ENCODE data around the gene OR10A3. TPM values are rescaled to one million over a fixed set of nuclear protein-coding genes. Genes with fewer than 3 reads are reported as not detected.

The OR10A3 gene
- total RNA-seq, 4 donors from 2014 or later: not detected

DNA sequence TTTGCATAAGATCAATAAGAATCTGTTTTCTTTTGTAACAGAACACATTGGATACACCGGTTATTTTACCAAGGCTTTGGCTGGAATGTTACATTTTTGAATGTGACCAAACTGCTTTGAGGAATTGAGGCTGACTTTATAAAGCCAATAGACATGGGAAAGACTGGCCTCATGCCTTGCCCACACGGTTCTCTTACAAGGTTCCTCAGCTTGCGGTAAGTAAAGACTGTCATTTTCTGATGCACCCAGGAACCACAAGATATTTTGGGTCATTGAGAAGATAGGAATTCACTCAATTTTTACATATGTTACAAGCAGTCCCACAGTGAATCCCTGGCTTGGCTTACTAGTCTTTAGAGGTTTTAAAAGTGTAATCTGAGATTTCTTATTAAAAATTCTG is 34.4 kb downstream of the OR10A3 start:
- Histone ChIP-seq H3K36me3 (no peaks in the 10 kb centered on the region), H3K4me1 (no peaks in the 10 kb centered on the region), H3K9me3 (no peaks in the 10 kb centered on the region), H3K4me3 (replicated peaks in 1 of 3) (no peak overlapping the region), H3K27me3 (no peaks in the 10 kb centered on the region), H3K27ac (no peak overlapping the region)
- 41 to 50% methylated on average over 3 of the region's 3 CpGs for WGBS, 2 donors
- intact Hi-C loops (cut with DNase I): no loop called here
- DNase-seq: no peak
- no peak for TF ChIP-seq POLR2A (IDR thresholded peaks at IDR 0.05)
- TF ChIP-seq CTCF (IDR thresholded peaks at IDR 0.05): no peak

DNA sequence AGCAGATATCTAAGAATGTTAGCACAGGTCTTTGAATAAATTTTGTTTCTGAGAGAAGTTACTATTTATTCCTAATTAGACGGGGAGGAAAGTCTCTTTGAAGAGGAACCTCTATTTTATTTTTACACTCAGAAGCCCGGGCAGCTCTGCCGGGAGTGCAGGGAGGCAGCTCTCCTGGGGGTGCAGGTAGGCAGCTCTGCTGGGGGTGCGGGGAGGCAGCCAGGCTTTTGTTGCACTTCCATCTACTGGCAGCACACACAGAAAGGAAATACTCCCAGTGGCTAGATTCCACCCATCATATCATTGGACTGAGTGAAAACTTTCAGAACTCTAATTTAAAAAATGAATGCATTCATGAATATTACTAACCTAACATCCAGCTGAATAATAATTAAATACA is 35.0 kb downstream of the OR10A3 start:
- no peak for DNase-seq
- no peak for TF ChIP-seq POLR2A (IDR thresholded peaks at IDR 0.05)
- TF ChIP-seq CTCF (IDR thresholded peaks at IDR 0.05): no peak
- no peak overlapping the region for H3K4me3 ChIP-seq (replicated peaks in 1 of 3)
- H3K4me1 ChIP-seq: no peaks in the 10 kb centered on the region
- H3K27ac ChIP-seq: no peak overlapping the region
- H3K27me3 ChIP-seq: no peaks in the 10 kb centered on the region
- WGBS, 2 donors: 32 to 37% methylated on average over 4 of the region's 4 CpGs
- H3K9me3 ChIP-seq: no peaks in the 10 kb centered on the region
- intact Hi-C loops (cut with DNase I): no loop called here
- no peaks in the 10 kb centered on the region for H3K36me3 ChIP-seq

- Histone ChIP-seq H3K27me3 (no peaks in the 10 kb centered on the region), H3K4me1 (no peaks in the 10 kb centered on the region), H3K36me3 (no peaks in the 10 kb centered on the region), H3K9me3 (no peaks in the 10 kb centered on the region), H3K27ac (no peak overlapping the region), H3K4me3 (replicated peaks in 1 of 3) (no peak overlapping the region)
- TF ChIP-seq POLR2A (IDR thresholded peaks at IDR 0.05): no peak
- no peak for TF ChIP-seq CTCF (IDR thresholded peaks at IDR 0.05)
- intact Hi-C loops (cut with DNase I): no loop called here
- DNase-seq: no peak
- 38 to 47% methylated on average over 3 of the region's 3 CpGs for WGBS, 2 donors
Measured at GRCh38 chr11:7905961-7906429, 35.5 kb downstream of the OR10A3 start.

DNA sequence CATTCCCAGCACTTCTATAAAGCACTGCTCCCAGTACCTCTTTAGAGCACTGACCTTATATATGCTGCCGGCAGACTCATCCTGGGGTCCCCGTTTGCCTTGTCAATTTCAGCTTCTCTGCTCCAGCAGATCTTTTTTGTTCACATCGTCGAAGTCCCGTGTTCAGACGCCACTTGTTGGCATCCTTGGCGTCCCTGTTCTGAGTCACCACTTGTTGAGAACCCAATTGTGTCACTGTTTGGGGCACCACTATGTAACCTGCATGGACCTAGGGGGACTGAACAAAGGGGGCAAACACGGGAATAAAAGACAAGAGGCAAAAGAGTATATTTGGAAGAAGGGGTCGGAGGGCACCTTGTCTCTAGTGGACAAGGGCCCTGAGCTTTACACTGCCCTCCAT is 36.0 kb downstream of the OR10A3 start:
- Histone ChIP-seq H3K36me3 (no peaks in the 10 kb centered on the region), H3K27me3 (no peaks in the 10 kb centered on the region), H3K9me3 (no peaks in the 10 kb centered on the region), H3K4me3 (replicated peaks in 1 of 3) (no peak overlapping the region), H3K27ac (no peak overlapping the region), H3K4me1 (no peaks in the 10 kb centered on the region)
- TF ChIP-seq POLR2A (IDR thresholded peaks at IDR 0.05): no peak
- TF ChIP-seq CTCF (IDR thresholded peaks at IDR 0.05): no peak
- intact Hi-C loops (cut with DNase I): no loop called here
- WGBS, 2 donors: 78 to 88% methylated on average over 9 of the region's 9 CpGs
- no peak for DNase-seq

DNA sequence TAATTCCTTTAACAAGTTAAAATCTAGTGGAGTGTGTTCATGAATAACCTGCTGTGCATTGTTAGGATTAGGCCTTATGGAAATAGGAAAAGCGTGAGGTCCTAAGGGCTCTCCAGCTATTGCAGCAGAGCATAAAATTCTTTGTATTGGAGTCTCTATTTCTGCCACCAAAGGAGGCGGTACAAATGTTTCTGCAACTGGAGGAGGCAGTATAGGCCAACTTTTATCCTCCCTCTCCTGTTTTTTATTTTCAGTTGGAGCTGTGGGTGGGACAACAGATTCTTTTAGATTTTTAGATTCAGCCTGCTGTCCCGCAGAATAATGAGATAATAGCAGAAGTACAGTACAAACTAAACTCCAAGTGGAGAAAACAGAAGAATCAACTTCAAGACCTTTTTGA is 36.6 kb downstream of the OR10A3 start:
- no peaks in the 10 kb centered on the region for H3K27me3 ChIP-seq
- TF ChIP-seq CTCF (IDR thresholded peaks at IDR 0.05) (no peak), POLR2A (IDR thresholded peaks at IDR 0.05) (no peak)
- 58 to 60% methylated on average over 3 of the region's 3 CpGs for WGBS, 2 donors
- no peaks in the 10 kb centered on the region for H3K9me3 ChIP-seq
- no peak overlapping the region for H3K4me3 ChIP-seq (replicated peaks in 1 of 3)
- H3K4me1 ChIP-seq: no peaks in the 10 kb centered on the region
- intact Hi-C loops (cut with DNase I): no loop called here
- H3K36me3 ChIP-seq: no peaks in the 10 kb centered on the region
- no peak overlapping the region for H3K27ac ChIP-seq
- no peak for DNase-seq

Data from thyroid gland (tissue), 4 donors.